Inflammatory macrophage treated with lipopolysaccharide for 1 hour (primary cell): ENCODE data around the gene SEC14L1.

ENCODE experiments used
- DNase-seq, 2 donors: peaks; one replicate each; pipeline ENCODE4 v3.0.0-alpha.2; 2020 to 2022

The SEC14L1 gene

GRCh38 chr17:77194179-77194578 is 53.4 kb downstream of the SEC14L1 start:
- no peak for DNase-seq

DNA sequence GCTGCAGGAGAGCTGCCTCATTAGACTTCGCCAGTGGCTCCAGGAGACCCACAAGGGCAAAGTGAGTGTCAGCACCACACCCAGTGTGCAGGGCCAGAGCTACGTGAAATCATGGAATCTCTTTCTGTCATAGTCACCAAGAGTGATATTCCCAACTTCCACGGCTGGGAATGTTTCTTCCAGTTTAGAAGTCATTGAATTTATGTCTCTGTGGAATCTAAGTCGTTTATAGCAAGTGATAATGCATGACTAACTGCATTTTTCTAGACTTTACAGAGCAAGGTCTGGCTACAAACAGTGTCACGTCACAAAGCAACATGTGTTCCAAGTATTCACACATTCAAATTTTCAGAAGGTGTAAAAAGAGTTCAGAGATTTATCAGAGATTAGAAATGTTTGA is 55.5 kb downstream of the SEC14L1 start:
- no peak for DNase-seq

- DNase-seq, result no peak
Measured at GRCh38 chr17:77197115-77197514, 56.3 kb downstream of the SEC14L1 start.

DNA sequence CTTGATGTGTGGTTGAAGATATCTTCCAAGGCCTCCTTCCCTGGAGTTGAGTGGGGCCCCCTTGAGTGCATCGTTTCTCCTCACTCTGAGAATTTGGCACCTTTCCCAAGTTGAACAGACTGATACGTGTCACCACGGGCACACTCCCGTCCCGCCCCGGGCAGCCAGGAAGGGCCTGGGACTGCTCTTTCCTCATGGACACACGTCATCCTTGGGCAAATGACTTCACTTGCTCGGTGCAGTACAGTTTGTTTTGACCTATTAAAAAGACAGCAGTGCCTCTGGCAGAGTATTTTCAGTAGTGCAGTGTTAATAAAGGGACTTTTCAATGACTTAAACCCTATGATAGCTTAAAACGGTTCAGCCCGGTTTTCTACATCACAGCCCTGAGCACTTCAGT is 59.9 kb downstream of the SEC14L1 start:
- no peak for DNase-seq

DNA sequence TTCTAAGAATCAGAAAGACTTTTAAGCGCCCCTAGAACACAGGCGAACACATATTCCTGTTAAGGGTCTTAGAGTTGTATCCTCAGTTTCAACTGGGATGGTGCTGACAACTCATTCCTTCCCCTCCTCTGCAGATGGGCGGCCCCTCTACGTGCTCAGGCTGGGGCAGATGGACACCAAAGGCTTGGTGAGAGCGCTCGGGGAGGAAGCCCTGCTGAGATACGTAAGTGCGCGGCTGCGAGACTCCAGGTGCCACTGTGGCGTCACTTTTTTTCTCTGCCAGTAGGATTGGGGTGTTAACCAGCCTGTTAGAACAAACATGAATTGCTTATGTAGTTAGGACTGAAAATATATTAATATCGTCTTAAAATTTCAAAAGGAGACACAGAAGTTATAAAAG is 62.7 kb downstream of the SEC14L1 start:
- no peak for DNase-seq

DNA sequence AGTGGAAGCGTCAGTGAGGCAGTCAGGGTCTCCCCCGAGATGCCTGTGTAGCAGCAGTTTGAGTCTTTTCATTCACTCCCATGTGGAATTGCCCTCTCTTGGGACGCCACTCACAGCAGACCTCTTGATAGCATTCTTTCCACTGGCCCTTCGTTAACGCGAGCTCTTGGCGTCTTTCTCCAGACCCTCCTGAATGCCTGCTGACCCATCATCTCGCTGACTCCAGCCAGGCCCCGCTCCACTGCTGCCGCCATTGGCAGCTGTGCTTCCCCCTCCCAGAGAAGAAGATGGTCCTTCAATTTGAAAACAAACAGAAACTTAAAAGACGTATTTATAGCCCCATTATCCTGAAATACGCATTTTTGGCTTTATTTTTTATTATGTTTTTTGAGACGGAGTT is 63.1 kb downstream of the SEC14L1 start:
- DNase-seq, result no peak

- DNase-seq, result no peak
Measured at GRCh38 chr17:77204536-77204935, 63.8 kb downstream of the SEC14L1 start.

DNA sequence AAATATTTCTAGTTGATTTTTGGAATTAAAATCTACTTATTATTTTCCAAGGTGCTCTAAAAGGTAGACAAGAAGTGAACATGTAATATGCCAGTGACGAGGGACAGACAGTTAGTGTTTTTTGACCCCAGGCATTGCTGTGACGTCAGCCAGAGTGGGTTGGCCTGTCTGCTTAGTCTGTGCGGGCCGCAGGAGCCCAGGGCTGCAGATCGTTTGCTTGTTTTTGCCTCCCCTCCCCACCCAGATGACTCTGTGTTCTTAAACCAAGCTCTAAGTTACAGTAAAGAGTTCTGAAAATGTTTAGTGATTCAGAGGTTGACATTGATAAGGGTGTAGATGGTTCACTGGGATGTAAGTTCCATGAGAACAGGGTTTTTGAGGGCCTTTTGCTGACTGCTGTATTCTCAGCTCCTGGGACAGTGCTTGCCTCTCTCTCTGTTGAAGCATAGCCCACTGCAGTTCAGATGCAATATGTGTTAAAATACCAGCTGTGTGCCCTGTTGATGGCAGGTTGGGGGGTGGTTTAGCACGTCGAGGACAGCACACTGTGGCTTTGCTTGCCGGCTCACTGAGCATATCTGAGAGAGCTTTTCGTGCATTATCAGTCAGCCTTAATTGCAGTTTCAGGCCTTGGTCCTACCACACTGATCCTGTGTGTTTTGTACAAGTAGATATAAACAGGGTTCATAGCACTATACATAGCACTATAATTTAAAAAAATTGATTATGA is 64.8 kb downstream of the SEC14L1 start:
- DNase-seq, result no peak

GRCh38 chr17:77206158-77206956 is 65.6 kb downstream of the SEC14L1 start:
- DNase-seq, result peak; percentile 63 to 87

DNA sequence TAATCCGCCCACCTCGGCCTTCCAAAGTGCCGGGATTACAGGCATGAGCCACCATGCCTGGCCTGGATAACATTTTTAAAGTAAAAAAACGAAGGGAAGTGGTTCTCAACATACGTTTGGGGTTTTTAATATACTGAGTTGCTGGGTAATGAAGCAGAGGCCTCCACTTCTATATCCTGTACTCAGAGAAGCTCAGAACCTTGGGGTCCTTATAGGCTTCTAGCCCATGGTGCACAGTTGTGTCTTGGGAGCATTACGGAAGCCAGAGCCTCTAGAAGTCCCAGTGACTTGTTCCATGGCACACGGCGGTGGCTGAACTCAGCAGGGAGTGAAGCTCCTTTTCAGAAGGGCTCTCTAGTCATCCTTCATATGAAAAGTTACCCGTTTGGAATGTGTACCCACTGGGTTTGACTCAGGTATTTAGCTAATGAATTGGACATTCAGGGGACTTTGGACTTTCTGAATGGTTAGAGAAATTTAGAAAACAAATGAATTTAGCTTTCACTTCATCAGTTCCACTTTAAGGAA is 67.0 kb downstream of the SEC14L1 start:
- DNase-seq, result no peak

GRCh38 chr17:77208217-77208808 is 67.5 kb downstream of the SEC14L1 start:
- no peak for DNase-seq

DNA sequence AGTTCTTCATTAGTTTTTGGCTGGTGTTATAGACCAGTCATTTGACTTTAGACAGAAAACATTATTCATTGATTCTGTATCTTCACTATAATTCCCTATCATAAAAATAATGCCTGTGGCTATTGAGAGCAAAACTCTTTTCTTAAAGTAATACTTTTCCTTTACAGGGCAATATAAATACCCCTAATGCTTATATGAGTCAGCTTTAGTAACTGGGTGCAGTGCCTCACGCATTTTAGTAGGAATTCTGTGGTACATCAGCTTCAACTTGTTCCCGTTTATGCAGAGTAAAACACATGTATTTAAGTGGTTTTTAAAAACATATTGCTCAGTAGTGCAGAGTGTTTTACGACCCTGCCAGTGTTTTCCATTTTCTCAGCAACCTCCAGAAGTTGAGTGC is 68.1 kb downstream of the SEC14L1 start:
- no peak for DNase-seq

DNA sequence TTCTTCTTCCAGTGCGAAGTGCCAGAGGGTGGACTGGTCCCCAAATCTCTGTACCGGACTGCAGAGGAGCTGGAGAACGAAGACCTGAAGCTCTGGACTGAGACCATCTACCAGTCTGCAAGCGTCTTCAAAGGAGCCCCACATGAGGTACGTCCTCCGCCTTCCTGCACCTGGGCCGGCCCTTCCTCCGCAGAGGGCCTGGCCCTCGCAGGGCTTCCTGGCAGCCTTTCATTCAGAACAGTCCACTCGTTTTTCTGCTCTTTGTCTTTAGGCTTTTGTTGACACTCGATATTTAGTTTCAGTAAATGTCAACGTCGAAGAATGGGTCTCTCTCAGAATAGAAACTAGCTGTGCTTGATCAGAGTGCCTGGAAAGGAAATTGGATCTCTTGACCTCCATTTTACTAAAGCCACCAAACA is 68.6 kb downstream of the SEC14L1 start:
- DNase-seq, result no peak

GRCh38 chr17:77210331-77210730 is 69.6 kb downstream of the SEC14L1 start:
- DNase-seq, result no peak

GRCh38 chr17:77210946-77211541 is 70.3 kb downstream of the SEC14L1 start:
- no peak for DNase-seq

DNA sequence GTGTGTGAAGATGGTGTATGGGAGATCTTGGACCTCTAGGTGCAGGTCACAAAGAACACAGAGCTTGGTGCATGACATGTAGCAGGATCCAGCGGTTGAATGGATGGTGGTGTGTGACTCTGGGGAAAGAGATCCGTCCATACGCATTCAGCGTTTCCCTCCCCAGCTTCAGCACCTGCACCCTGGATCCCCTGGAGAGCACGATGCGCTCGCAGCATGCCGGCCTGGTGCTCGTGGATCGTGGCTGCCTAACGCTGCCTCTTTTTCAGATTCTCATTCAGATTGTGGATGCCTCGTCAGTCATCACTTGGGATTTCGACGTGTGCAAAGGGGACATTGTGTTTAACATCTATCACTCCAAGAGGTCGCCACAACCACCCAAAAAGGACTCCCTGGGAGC is 70.9 kb downstream of the SEC14L1 start:
- DNase-seq, result no peak

GRCh38 chr17:77212081-77212832 is 71.5 kb downstream of the SEC14L1 start:
- DNase-seq, result peak; percentile 62 to 74

- DNase-seq, result no peak
Measured at GRCh38 chr17:77212833-77213777, 72.3 kb downstream of the SEC14L1 start.

- no peak for DNase-seq
Measured at GRCh38 chr17:77213778-77214132, 73.0 kb downstream of the SEC14L1 start.

GRCh38 chr17:77214328-77214727 is 73.6 kb downstream of the SEC14L1 start:
- DNase-seq, result no peak

DNA sequence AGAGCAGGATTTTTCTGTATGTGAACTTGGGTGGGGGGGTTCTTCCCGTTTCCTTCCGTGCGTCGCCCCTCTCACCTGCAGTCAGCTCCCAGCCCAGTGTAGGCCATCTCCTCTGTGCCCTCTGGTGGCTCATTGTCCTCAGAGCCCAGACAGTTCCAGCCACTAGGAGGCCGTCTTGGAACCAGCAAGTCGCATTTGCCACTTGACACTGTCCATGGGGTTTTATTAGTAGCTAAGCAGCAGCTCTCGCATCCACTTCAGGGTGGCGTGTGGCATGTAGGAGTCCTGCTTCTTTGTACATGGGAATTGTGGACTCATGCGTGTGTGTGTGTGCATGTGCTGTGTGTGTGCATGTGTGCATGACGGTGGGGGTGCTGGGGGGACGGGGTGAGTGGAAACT is 74.0 kb downstream of the SEC14L1 start:
- peak; percentile 20 to 26 for DNase-seq
